Neural cell (in vitro differentiated cells): ENCODE measurements around the gene PLET1. TPM values are rescaled to one million over a fixed set of nuclear protein-coding genes. Genes with fewer than 3 reads are reported as not detected.

ENCODE experiments used
- H2AFZ ChIP-seq: fragments of 200-600, 300-800 bp; sonication (generic), shearing (Covaris generic); 2 replicates; pipeline ENCODE4 v1.6.0; 2014; ENCODE audit warnings: low read depth, mild to moderate bottlenecking, antibody characterized with exemption, low read length, moderate library complexity
- H3F3A ChIP-seq: fragments of 200-600 bp; shearing (Covaris generic); 2 replicates; pipeline ENCODE4 v1.6.1; 2016; ENCODE audit warnings: mild to moderate bottlenecking, moderate library complexity, mixed read lengths, antibody characterized with exemption, low read length; ENCODE audit not compliant: insufficient read depth, poor library complexity, severe bottlenecking
- H3K27ac ChIP-seq: fragments of 200-600, 300-800 bp; sonication (generic), shearing (Covaris generic); 2 replicates; pipeline ENCODE4 v1.5.1; 2014; ENCODE audit warnings: mild to moderate bottlenecking, low read length, moderate library complexity
- H3K27me3 ChIP-seq: fragments of 300-800, 200-600 bp; sonication (generic), shearing (Covaris generic); 2 replicates; pipeline ENCODE4 v1.6.0; 2014; ENCODE audit warnings: mild to moderate bottlenecking, low read depth, low read length, moderate library complexity; ENCODE audit not compliant: insufficient read depth
- H3K36me3 ChIP-seq: fragments of 300-800, 200-600 bp; sonication (generic), shearing (Covaris generic); 2 replicates; pipeline ENCODE4 v1.5.1; 2014; ENCODE audit warnings: mild to moderate bottlenecking, antibody characterized with exemption, low read length, moderate library complexity; ENCODE audit not compliant: insufficient read depth
- H3K4me2 ChIP-seq: fragments of 300-800, 200-600 bp; sonication (generic), shearing (Covaris generic); 2 replicates; pipeline ENCODE4 v1.6.0; 2014; ENCODE audit warnings: mild to moderate bottlenecking, low read length
- H3K4me3 ChIP-seq: fragments of 300-800, 200-600 bp; sonication (generic), shearing (Covaris generic); 2 replicates; pipeline ENCODE4 v1.5.1; 2014; ENCODE audit warnings: mild to moderate bottlenecking, low read length, moderate library complexity
- H3K79me2 ChIP-seq: fragments of 200-600 bp; shearing (Covaris generic); replicated peaks from 2 replicates; pipeline ENCODE4 v1.6.0; 2014; ENCODE audit warnings: mild to moderate bottlenecking, low read length, moderate library complexity; ENCODE audit not compliant: insufficient read depth
- H3K9ac ChIP-seq: fragments of 300-800, 200-600 bp; sonication (generic), shearing (Covaris generic); 2 replicates; pipeline ENCODE4 v1.6.1; 2016; ENCODE audit warnings: mild to moderate bottlenecking, low read length, mixed read lengths
- H3K9me2 ChIP-seq: fragments of 200-600 bp; shearing (Covaris generic); 2 replicates; pipeline ENCODE4 v1.6.1; 2016; ENCODE audit warnings: mild to moderate bottlenecking, low read length, mixed read lengths; ENCODE audit not compliant: insufficient read depth
- H3K9me3 ChIP-seq: fragments of 200-600, 300-800 bp; sonication (generic), shearing (Covaris generic); 2 replicates; pipeline ENCODE4 v1.6.1; 2016; ENCODE audit warnings: mild to moderate bottlenecking, mixed run types, low read length, moderate library complexity, mixed read lengths
- H4K20me1 ChIP-seq: fragments of 200-600 bp; shearing (Covaris generic); 2 replicates; pipeline ENCODE4 v1.6.1; 2016; ENCODE audit warnings: mild to moderate bottlenecking, mixed run types; ENCODE audit not compliant: insufficient read depth
- EP300 ChIP-seq: fragments of 450-650 bp; conservative IDR thresholded peaks from 2 replicates; pipeline ENCODE4 v1.6.1; 2014; ENCODE audit warnings: antibody characterized with exemption, mild to moderate bottlenecking, moderate library complexity; ENCODE audit not compliant: poor library complexity, severe bottlenecking
- EZH2 ChIP-seq: fragments of 200-600, 300-800 bp; shearing (Covaris generic), sonication (generic); IDR thresholded peaks from 2 replicates; pipeline ENCODE4 v1.6.1; 2014; ENCODE audit warnings: antibody characterized with exemption, low read length, borderline replicate concordance, mild to moderate bottlenecking; ENCODE audit not compliant: insufficient read depth, poor library complexity, severe bottlenecking
- MXI1 ChIP-seq: fragments of 450-650 bp; conservative IDR thresholded peaks from 2 replicates; pipeline ENCODE4 v1.6.1; 2014; ENCODE audit warnings: antibody characterized with exemption, mild to moderate bottlenecking; ENCODE audit not compliant: poor library complexity, severe bottlenecking
- POLR2AphosphoS5 ChIP-seq: IDR thresholded peaks from 2 replicates; pipeline ENCODE4 v1.6.1; 2012
- RAD21 ChIP-seq: fragments of 450-650 bp; conservative IDR thresholded peaks from 2 replicates; pipeline ENCODE4 v1.6.1; 2014; ENCODE audit warnings: antibody characterized with exemption, mild to moderate bottlenecking, moderate library complexity
- SMC3 ChIP-seq: fragments of 450-650 bp; conservative IDR thresholded peaks from 2 replicates; pipeline ENCODE4 v1.6.1; 2014; ENCODE audit warnings: antibody characterized with exemption, mild to moderate bottlenecking, moderate library complexity; ENCODE audit not compliant: poor library complexity
- TAF1 ChIP-seq: IDR thresholded peaks from 2 replicates; pipeline ENCODE4 v1.6.1; 2012; ENCODE audit warnings: low read depth
- polyA plus RNA-seq: library from polyadenylated mRNA; depleted of rRNA; stranded (reverse); fragments of >200 nt; gene quantifications from 2 replicates; pipeline ENCODE4 v1.2.3, GENCODE V29; 2014
- TF ChIP-seq, protein P1 (sequence below): IDR thresholded peaks from 2 replicates; pipeline ENCODE4 v1.6.1; 2012; ENCODE audit warnings: borderline replicate concordance
- TF ChIP-seq, protein P2 (sequence below): fragments of 450-650 bp; IDR thresholded peaks from 2 replicates; pipeline ENCODE4 v1.5.1; 2014; ENCODE audit warnings: antibody characterized with exemption, mild to moderate bottlenecking, moderate library complexity; ENCODE audit not compliant: poor library complexity, severe bottlenecking

The PLET1 gene
- polyA plus RNA-seq, 1 donor from 2014 or later = not detected

DNA sequence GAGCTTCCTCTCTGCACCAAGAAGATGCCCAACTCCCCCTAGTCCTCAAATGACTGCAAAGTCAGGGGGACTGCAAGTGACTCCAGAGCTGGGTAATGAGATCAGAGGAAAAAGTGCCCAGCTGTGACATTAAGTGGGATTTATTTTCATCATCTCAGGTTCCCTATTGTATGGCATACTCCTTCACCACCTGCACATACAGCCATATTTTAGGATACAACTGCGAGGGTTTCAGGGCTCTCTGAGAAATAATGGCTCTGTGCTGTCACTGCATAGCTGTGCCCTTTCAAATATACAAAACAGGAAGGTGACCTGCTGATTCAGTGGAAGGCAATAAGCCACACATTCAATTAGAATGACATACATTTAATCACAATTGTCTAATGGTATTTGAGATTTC is 45.6 kb upstream of the PLET1 start:
- Histone ChIP-seq H3K36me3 (no peaks in the 10 kb centered on the region), H3K79me2 (no peaks in the 10 kb centered on the region), H3K4me2 (no peak overlapping the region), H3K9ac (no peak overlapping the region), H2AFZ (no peak overlapping the region), H3F3A (no peaks in the 10 kb centered on the region), H4K20me1 (no peaks in the 10 kb centered on the region), H3K27ac (no peak overlapping the region), H3K9me2 (no peaks in the 10 kb centered on the region), H3K9me3 (no peaks in the 10 kb centered on the region), H3K27me3 (no peaks in the 10 kb centered on the region), H3K4me3 (no peak overlapping the region)
- TF ChIP-seq, protein P1, sequence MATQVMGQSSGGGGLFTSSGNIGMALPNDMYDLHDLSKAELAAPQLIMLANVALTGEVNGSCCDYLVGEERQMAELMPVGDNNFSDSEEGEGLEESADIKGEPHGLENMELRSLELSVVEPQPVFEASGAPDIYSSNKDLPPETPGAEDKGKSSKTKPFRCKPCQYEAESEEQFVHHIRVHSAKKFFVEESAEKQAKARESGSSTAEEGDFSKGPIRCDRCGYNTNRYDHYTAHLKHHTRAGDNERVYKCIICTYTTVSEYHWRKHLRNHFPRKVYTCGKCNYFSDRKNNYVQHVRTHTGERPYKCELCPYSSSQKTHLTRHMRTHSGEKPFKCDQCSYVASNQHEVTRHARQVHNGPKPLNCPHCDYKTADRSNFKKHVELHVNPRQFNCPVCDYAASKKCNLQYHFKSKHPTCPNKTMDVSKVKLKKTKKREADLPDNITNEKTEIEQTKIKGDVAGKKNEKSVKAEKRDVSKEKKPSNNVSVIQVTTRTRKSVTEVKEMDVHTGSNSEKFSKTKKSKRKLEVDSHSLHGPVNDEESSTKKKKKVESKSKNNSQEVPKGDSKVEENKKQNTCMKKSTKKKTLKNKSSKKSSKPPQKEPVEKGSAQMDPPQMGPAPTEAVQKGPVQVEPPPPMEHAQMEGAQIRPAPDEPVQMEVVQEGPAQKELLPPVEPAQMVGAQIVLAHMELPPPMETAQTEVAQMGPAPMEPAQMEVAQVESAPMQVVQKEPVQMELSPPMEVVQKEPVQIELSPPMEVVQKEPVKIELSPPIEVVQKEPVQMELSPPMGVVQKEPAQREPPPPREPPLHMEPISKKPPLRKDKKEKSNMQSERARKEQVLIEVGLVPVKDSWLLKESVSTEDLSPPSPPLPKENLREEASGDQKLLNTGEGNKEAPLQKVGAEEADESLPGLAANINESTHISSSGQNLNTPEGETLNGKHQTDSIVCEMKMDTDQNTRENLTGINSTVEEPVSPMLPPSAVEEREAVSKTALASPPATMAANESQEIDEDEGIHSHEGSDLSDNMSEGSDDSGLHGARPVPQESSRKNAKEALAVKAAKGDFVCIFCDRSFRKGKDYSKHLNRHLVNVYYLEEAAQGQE = no peak
- TF ChIP-seq RAD21 = no peak
- TF ChIP-seq POLR2AphosphoS5 = no peak
- TF ChIP-seq, protein P2, sequence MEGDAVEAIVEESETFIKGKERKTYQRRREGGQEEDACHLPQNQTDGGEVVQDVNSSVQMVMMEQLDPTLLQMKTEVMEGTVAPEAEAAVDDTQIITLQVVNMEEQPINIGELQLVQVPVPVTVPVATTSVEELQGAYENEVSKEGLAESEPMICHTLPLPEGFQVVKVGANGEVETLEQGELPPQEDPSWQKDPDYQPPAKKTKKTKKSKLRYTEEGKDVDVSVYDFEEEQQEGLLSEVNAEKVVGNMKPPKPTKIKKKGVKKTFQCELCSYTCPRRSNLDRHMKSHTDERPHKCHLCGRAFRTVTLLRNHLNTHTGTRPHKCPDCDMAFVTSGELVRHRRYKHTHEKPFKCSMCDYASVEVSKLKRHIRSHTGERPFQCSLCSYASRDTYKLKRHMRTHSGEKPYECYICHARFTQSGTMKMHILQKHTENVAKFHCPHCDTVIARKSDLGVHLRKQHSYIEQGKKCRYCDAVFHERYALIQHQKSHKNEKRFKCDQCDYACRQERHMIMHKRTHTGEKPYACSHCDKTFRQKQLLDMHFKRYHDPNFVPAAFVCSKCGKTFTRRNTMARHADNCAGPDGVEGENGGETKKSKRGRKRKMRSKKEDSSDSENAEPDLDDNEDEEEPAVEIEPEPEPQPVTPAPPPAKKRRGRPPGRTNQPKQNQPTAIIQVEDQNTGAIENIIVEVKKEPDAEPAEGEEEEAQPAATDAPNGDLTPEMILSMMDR = no peak
- no peak for TF ChIP-seq TAF1
- no peak for TF ChIP-seq EZH2
- no peak for TF ChIP-seq SMC3
- no peak for TF ChIP-seq EP300
- no peak for TF ChIP-seq MXI1

DNA sequence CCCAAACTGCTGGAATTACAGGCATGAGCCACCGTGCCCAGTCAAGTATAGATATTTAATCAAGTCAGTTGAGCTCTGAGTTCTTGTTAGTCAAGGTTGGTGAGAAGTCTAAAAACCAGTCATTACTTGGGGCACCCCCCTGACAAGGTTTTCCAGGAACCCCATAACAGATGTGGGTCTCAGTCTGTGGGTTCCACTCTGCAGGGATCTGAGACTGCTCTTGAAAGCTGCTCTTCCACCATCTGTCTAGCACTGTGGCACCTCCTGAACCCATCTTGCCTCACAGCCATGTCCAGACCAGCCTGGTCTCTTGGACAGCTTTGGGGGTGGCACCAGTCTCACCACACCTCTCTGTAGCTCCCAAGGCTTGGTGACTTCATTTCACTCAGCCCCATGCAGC is 44.3 kb upstream of the PLET1 start:
- Histone ChIP-seq H3K27me3 (no peaks in the 10 kb centered on the region), H3K27ac (no peak overlapping the region), H3K4me2 (no peak overlapping the region), H3K36me3 (no peaks in the 10 kb centered on the region), H3K9me3 (no peaks in the 10 kb centered on the region), H3K79me2 (no peaks in the 10 kb centered on the region), H4K20me1 (no peaks in the 10 kb centered on the region), H3K9ac (no peak overlapping the region), H3F3A (no peaks in the 10 kb centered on the region), H2AFZ (no peak overlapping the region), H3K9me2 (no peaks in the 10 kb centered on the region), H3K4me3 (no peak overlapping the region)
- TF ChIP-seq SMC3 (no peak), POLR2AphosphoS5 (no peak)
- TF ChIP-seq, protein P2 = no peak
